ENCODE data around the gene TMEM97. TPM values are rescaled to one million over a fixed set of nuclear protein-coding genes. Genes with fewer than 3 reads are reported as not detected.

TMEM97 gene
- total RNA-seq, 4 donors from 2014 or later: 15.4 to 28.2 (median 20.9) TPM

GRCh38 chr17:28274591-28275265, 44.3 kb upstream of the TMEM97 start:
- Histone ChIP-seq H3K36me3 (no peaks in the 10 kb centered on the region), H3K9me3 (no peaks in the 10 kb centered on the region), H3K4me1 (peaks cover 4% of the 10 kb centered on the region), H3K27ac (no peak overlapping the region), H3K27me3 (peaks cover 5% of the 10 kb centered on the region), H3K4me3 (no peak overlapping the region)
- WGBS: 76% methylated on average over 9 of the region's 9 CpGs
- TF ChIP-seq POLR2A (IDR thresholded peaks at IDR 0.05): no peak
- TF ChIP-seq CTCF (IDR thresholded peaks at IDR 0.05): no peak
- TF ChIP-seq POLR2AphosphoS5 (IDR thresholded peaks at IDR 0.05): no peak
- no peak for TF ChIP-seq EP300 (IDR thresholded peaks at IDR 0.05)
- no peak for DNase-seq (ENCODE audit: low spot score in 2 of 2)

- Histone ChIP-seq H3K27me3 (peaks cover 5% of the 10 kb centered on the region), H3K4me1 (peaks cover 4% of the 10 kb centered on the region), H3K4me3 (no peak overlapping the region), H3K9me3 (no peaks in the 10 kb centered on the region), H3K27ac (no peak overlapping the region), H3K36me3 (no peaks in the 10 kb centered on the region)
- TF ChIP-seq CTCF (IDR thresholded peaks at IDR 0.05) (no peak), POLR2A (IDR thresholded peaks at IDR 0.05) (no peak), EP300 (IDR thresholded peaks at IDR 0.05) (no peak), POLR2AphosphoS5 (IDR thresholded peaks at IDR 0.05) (no peak)
- no peak for DNase-seq (ENCODE audit: low spot score in 2 of 2)
- 88% methylated on average over 6 of the region's 6 CpGs for WGBS
Observed at GRCh38 chr17:28276011-28276410, 43.0 kb upstream of the TMEM97 start.

- no peaks in the 10 kb centered on the region for H3K36me3 ChIP-seq
- no peaks in the 10 kb centered on the region for H3K9me3 ChIP-seq
- no peaks in the 10 kb centered on the region for H3K27me3 ChIP-seq
- no peak overlapping the region for H3K4me3 ChIP-seq
- WGBS: 86% methylated on average over 6 of the region's 6 CpGs
- H3K27ac ChIP-seq: no peak overlapping the region
- TF ChIP-seq POLR2A (IDR thresholded peaks at IDR 0.05) (no peak), POLR2AphosphoS5 (IDR thresholded peaks at IDR 0.05) (no peak), CTCF (IDR thresholded peaks at IDR 0.05) (no peak), EP300 (IDR thresholded peaks at IDR 0.05) (no peak)
- H3K4me1 ChIP-seq: peaks cover 8% of the 10 kb centered on the region
- DNase-seq (ENCODE audit: low spot score in 2 of 2): no peak
Observed at GRCh38 chr17:28279411-28279810, 39.6 kb upstream of the TMEM97 start.

DNA sequence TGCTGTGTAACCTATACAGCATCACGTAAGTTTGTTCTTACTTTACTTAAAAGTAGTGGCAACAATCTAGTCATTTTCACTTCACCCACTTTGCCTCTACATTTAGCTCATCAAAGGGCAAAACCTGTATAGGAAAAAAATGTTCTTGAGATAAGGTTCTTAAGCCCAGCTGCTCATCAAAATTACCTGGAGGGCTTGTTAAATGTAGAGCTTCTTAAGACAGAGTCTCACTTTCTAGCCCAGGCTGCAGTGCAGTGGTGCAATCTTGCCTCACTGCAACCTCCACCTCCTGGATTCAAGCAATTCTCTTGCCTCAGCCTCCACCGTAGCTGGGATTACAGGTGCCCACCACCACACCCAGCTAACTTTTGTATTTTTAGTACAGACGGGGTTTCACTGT, 38.2 kb upstream of the TMEM97 start:
- DNase-seq (ENCODE audit: low spot score in 2 of 2): no peak
- no peak overlapping the region for H3K4me3 ChIP-seq
- no peak for TF ChIP-seq CTCF (IDR thresholded peaks at IDR 0.05)
- no peak for TF ChIP-seq POLR2AphosphoS5 (IDR thresholded peaks at IDR 0.05)
- TF ChIP-seq EP300 (IDR thresholded peaks at IDR 0.05): no peak
- no peak for TF ChIP-seq POLR2A (IDR thresholded peaks at IDR 0.05)
- H3K27me3 ChIP-seq: no peaks in the 10 kb centered on the region
- peaks cover 8% of the 10 kb centered on the region for H3K4me1 ChIP-seq
- no peaks in the 10 kb centered on the region for H3K36me3 ChIP-seq
- no peak overlapping the region for H3K27ac ChIP-seq
- 86% methylated on average over 3 of the region's 3 CpGs for WGBS
- no peaks in the 10 kb centered on the region for H3K9me3 ChIP-seq

DNA sequence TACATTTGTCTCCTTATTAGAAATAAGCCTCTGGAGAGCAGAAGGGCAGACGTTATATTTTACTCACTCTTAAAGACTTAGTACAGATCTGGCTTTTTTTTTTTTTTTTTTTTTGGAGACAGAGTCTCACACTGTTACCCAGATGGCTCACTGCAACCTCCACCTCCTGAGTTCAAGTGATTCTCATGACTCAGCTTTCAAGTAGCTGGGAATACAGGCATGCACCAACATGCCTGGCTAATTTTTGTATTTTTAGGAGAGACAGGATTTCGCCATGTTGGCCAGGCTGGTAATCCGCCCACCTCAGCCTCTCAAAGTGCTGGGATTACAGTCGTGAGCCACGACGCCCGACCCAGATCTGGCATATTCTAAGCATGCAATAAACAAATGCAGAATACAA, 36.4 kb upstream of the TMEM97 start:
- Histone ChIP-seq H3K27me3 (no peaks in the 10 kb centered on the region), H3K27ac (no peak overlapping the region), H3K4me3 (no peak overlapping the region), H3K4me1 (peaks cover 8% of the 10 kb centered on the region), H3K36me3 (no peaks in the 10 kb centered on the region), H3K9me3 (no peaks in the 10 kb centered on the region)
- 30% methylated on average over 7 of the region's 7 CpGs for WGBS
- TF ChIP-seq EP300 (IDR thresholded peaks at IDR 0.05) (no peak), POLR2A (IDR thresholded peaks at IDR 0.05) (no peak), POLR2AphosphoS5 (IDR thresholded peaks at IDR 0.05) (no peak), CTCF (IDR thresholded peaks at IDR 0.05) (no peak)
- no peak for DNase-seq (ENCODE audit: low spot score in 2 of 2)

All from suprapubic skin (tissue), 4 donors.